ENCODE measurements around the gene IL4I1.
A peak's percentile ranks its signal among the peaks of the same experiment; 100 is the strongest.

IL4I1 gene

GRCh38 chr19:49930483-49931011, 33.9 kb upstream of the IL4I1 start:
- DNase-seq (ENCODE audit: low spot score), result peak; percentile 13
- no peak for TF ChIP-seq CTCF (conservative IDR thresholded peaks at IDR 0.05; ENCODE audit: low read depth)
- POLR2A ChIA-PET (ENCODE audit: low non-redundant PET), result interaction anchor here (0.7 kb wide), 1 partner anchor 70 kb away, joined by 3 read pairs; no protein-coding TSS in a partner anchor

GRCh38 chr19:49929611-49930482, 33.2 kb upstream of the IL4I1 start:
- CTCF ChIA-PET, result no interaction called here

More at GRCh38 chr19:49930483-49931011, 33.9 kb upstream of the IL4I1 start:
- peak overlapping the region; percentile 93 for H3K27ac ChIP-seq
- CTCF ChIA-PET, result no interaction called here

GRCh38 chr19:49929121-49929610, 32.5 kb upstream of the IL4I1 start, which contains the start of the genes ATF5 and NUP62:
Gene ATF5 (plus strand): TSS chr19:49929205. CDS start chr19:49930851, 1,646 bp downstream.
Gene NUP62 (minus strand): TSS chr19:49929504. CDS start chr19:49909807, 19,697 bp downstream.
- peak; percentile 99 for DNase-seq (ENCODE audit: low spot score)
- ChIA-PET POLR2A (ENCODE audit: low non-redundant PET) (no interaction called here), CTCF (interaction anchor here (0.6 kb wide), 1 partner anchor 836 kb away, joined by 7 read pairs; no protein-coding TSS in a partner anchor)
- TF ChIP-seq CTCF (conservative IDR thresholded peaks at IDR 0.05; ENCODE audit: low read depth), result no peak
- H3K27ac ChIP-seq, result peak within 1 kb of the TSS; percentile 93

More at GRCh38 chr19:49929611-49930482, 33.2 kb upstream of the IL4I1 start:
- peak; percentile 98 for DNase-seq (ENCODE audit: low spot score)
- POLR2A ChIA-PET (ENCODE audit: low non-redundant PET), result interaction anchor here (0.7 kb wide), 1 partner anchor 69 kb away, joined by 3 read pairs; no protein-coding TSS in a partner anchor
- TF ChIP-seq CTCF (conservative IDR thresholded peaks at IDR 0.05; ENCODE audit: low read depth), result no peak
- H3K27ac ChIP-seq, result peak overlapping the region; percentile 93

- TF ChIP-seq CTCF (conservative IDR thresholded peaks at IDR 0.05; ENCODE audit: low read depth), result no peak
- CTCF ChIA-PET, result interaction anchor here (0.7 kb wide), 1 partner anchor 56 kb away, joined by 3 read pairs; no protein-coding TSS in a partner anchor
- H3K27ac ChIP-seq, result peak overlapping the region; percentile 93
- no peak for DNase-seq (ENCODE audit: low spot score)
- POLR2A ChIA-PET (ENCODE audit: low non-redundant PET), result no interaction called here
Observed at GRCh38 chr19:49927526-49928264, 31.0 kb upstream of the IL4I1 start.

- DNase-seq (ENCODE audit: low spot score), result no peak
- H3K27ac ChIP-seq, result peak overlapping the region; percentile 15; the same call in 1 of the 2 replicates
- no peak for TF ChIP-seq CTCF (conservative IDR thresholded peaks at IDR 0.05; ENCODE audit: low read depth)
- CTCF ChIA-PET, result no interaction called here
- POLR2A ChIA-PET (ENCODE audit: low non-redundant PET), result interaction anchor here (0.6 kb wide), 1 partner anchor 909 kb away, joined by 6 read pairs; no protein-coding TSS in a partner anchor
Observed at GRCh38 chr19:49926515-49926914, 29.8 kb upstream of the IL4I1 start.

All from RWPE1 (cell line).